Smooth muscle cell (in vitro differentiated cells): ENCODE results near the gene ZBTB34. TPM values are rescaled to one million over a fixed set of nuclear protein-coding genes. Genes with fewer than 3 reads are reported as not detected.
"Not testable (repeated sequence)": the region's sequence is repeated elsewhere in the genome, so short reads cannot be mapped to it uniquely, and the experiment has no call there.

Source experiments
- DNase-seq: peaks from one replicate; lab custom pipeline; 2025; ENCODE audit not compliant: unreplicated experiment; lab: John Stamatoyannopoulos, UW
- H2AFZ ChIP-seq: fragments of 200-600 bp; sonication (generic); 2 replicates; pipeline ENCODE4 v1.6.0; 2016; ENCODE audit warnings: antibody characterized with exemption, low read depth, mild to moderate bottlenecking
- H3F3A ChIP-seq: fragments of 200-600 bp; sonication (generic); 2 replicates; pipeline ENCODE4 v1.6.0; 2017; ENCODE audit warnings: antibody characterized with exemption, low read depth
- H3K27ac ChIP-seq: fragments of 200-600 bp; sonication (generic); 2 replicates; pipeline ENCODE4 v1.5.1; 2016; ENCODE audit warnings: low read depth, mild to moderate bottlenecking
- H3K27me3 ChIP-seq: fragments of 200-600 bp; sonication (generic); 2 replicates; pipeline ENCODE4 v1.6.1; 2016; ENCODE audit warnings: low read depth, mild to moderate bottlenecking
- H3K36me3 ChIP-seq: fragments of 200-600 bp; sonication (generic); 2 replicates; pipeline ENCODE4 v1.5.1; 2016; ENCODE audit warnings: low read depth
- H3K4me1 ChIP-seq: fragments of 200-600 bp; sonication (generic); 2 replicates; pipeline ENCODE4 v1.5.1; 2016; ENCODE audit warnings: low read depth
- H3K4me2 ChIP-seq: fragments of 200-600 bp; sonication (generic); 2 replicates; pipeline ENCODE4 v1.6.0; 2016; ENCODE audit warnings: mild to moderate bottlenecking
- H3K4me3 ChIP-seq: fragments of 200-600 bp; sonication (generic); 2 replicates; pipeline ENCODE4 v1.5.1; 2016; ENCODE audit warnings: mild to moderate bottlenecking
- H3K79me2 ChIP-seq: fragments of 200-600 bp; sonication (generic); 2 replicates; pipeline ENCODE4 v1.6.0; 2016; ENCODE audit warnings: low read depth, mild to moderate bottlenecking
- H3K9ac ChIP-seq: fragments of 200-600 bp; sonication (generic); 2 replicates; pipeline ENCODE4 v1.6.0; 2016; ENCODE audit warnings: low read depth
- H3K9me3 ChIP-seq: fragments of 200-600 bp; sonication (generic); replicated peaks from 2 replicates; pipeline ENCODE4 v1.5.1; 2016; ENCODE audit warnings: low read depth
- H4K20me1 ChIP-seq: fragments of 200-600 bp; sonication (generic); 2 replicates; pipeline ENCODE4 v1.6.0; 2016; ENCODE audit warnings: low read depth
- CTCF ChIP-seq: fragments of 200-600 bp; sonication (generic); IDR thresholded peaks from 2 replicates; pipeline ENCODE4 v1.5.1; 2017; ENCODE audit warnings: borderline replicate concordance, mild to moderate bottlenecking, antibody characterized with exemption; ENCODE audit not compliant: insufficient read depth, poor library complexity, severe bottlenecking
- WGBS: methylation state at CpG from one replicate; pipeline ENCODE4 v1.1.7; 2016; ENCODE audit warnings: low lambda C conversion rate; 5-methylcytosine and 5-hydroxymethylcytosine counted together
- polyA plus RNA-seq: library from polyadenylated mRNA; unstranded; fragments of >200 nt; fragmentation: Nextera tagmentation; extraction: Ambion mirVana; gene quantifications from 2 replicates; pipeline ENCODE4 v1.2.1, GENCODE V29; 2016
- total RNA-seq: library from RNA; depleted of rRNA; stranded (reverse); fragments of >200 nt; gene quantifications from 2 replicates; pipeline ENCODE4 v1.2.3, GENCODE V29; 2014

The ZBTB34 gene
- total and polyA plus RNA-seq, 2 experiments from 2014 or later, result 6.3 to 17.8 TPM

- no peak for DNase-seq
- peaks cover 47% of the 10 kb centered on the region for H3K36me3 ChIP-seq
Observed at GRCh38 chr9:126818482-126818881, 42.0 kb upstream of the ZBTB34 start.

GRCh38 chr9:126819482-126819881, 41.0 kb upstream of the ZBTB34 start:
- Histone ChIP-seq H3K4me1 (no peaks in the 10 kb centered on the region), H3K79me2 (peaks cover 78% of the 10 kb centered on the region), H3K4me3 (no peak overlapping the region), H2AFZ (no peak overlapping the region), H3K27me3 (no peaks in the 10 kb centered on the region), H3K36me3 (peaks cover 37% of the 10 kb centered on the region), H4K20me1 (peaks cover 56% of the 10 kb centered on the region), H3K9ac (no peak overlapping the region), H3K27ac (no peak overlapping the region), H3K9me3 (peaks cover 23% of the 10 kb centered on the region), H3K4me2 (no peak overlapping the region), H3F3A (no peaks in the 10 kb centered on the region)
- WGBS, result 100% methylated on average over 1 of the region's 1 CpG
- no peak for TF ChIP-seq CTCF
- no peak for DNase-seq

More at GRCh38 chr9:126818482-126818881, 42.0 kb upstream of the ZBTB34 start:
- Histone ChIP-seq H2AFZ (no peak overlapping the region), H3K4me2 (no peak overlapping the region), H3K9me3 (peaks cover 23% of the 10 kb centered on the region), H3F3A (no peaks in the 10 kb centered on the region), H4K20me1 (peaks cover 47% of the 10 kb centered on the region), H3K27me3 (no peaks in the 10 kb centered on the region), H3K27ac (no peak overlapping the region), H3K79me2 (peaks cover 80% of the 10 kb centered on the region), H3K4me1 (no peaks in the 10 kb centered on the region), H3K9ac (no peak overlapping the region), H3K4me3 (no peak overlapping the region)
- TF ChIP-seq CTCF, result no peak
- WGBS, result 97% methylated on average over 5 of the region's 5 CpGs

GRCh38 chr9:126822278-126822677, 38.2 kb upstream of the ZBTB34 start:
- Histone ChIP-seq H3K4me2 (no peak overlapping the region), H3K4me1 (no peaks in the 10 kb centered on the region), H3F3A (no peaks in the 10 kb centered on the region), H3K27ac (no peak overlapping the region), H3K9me3 (peaks cover 18% of the 10 kb centered on the region), H4K20me1 (peaks cover 66% of the 10 kb centered on the region), H3K4me3 (no peak overlapping the region), H3K36me3 (peaks cover 20% of the 10 kb centered on the region), H3K27me3 (no peaks in the 10 kb centered on the region), H3K9ac (no peak overlapping the region), H3K79me2 (peaks cover 71% of the 10 kb centered on the region), H2AFZ (no peak overlapping the region)
- WGBS, result 91% methylated on average over 2 of the region's 2 CpGs
- no peak for TF ChIP-seq CTCF
- no peak for DNase-seq

GRCh38 chr9:126822873-126823272, 37.6 kb upstream of the ZBTB34 start:
- no peak for DNase-seq
- Histone ChIP-seq H3K79me2 (peaks cover 71% of the 10 kb centered on the region), H3K4me3 (no peak overlapping the region), H3K4me2 (no peak overlapping the region), H3K27ac (no peak overlapping the region), H3K9me3 (peaks cover 15% of the 10 kb centered on the region), H3K4me1 (no peaks in the 10 kb centered on the region), H3K36me3 (peaks cover 20% of the 10 kb centered on the region), H2AFZ (no peak overlapping the region), H3F3A (no peaks in the 10 kb centered on the region), H4K20me1 (peaks cover 72% of the 10 kb centered on the region), H3K9ac (no peak overlapping the region), H3K27me3 (no peaks in the 10 kb centered on the region)
- no peak for TF ChIP-seq CTCF
- WGBS, result 98% methylated on average over 1 of the region's 1 CpG

- peaks cover 13% of the 10 kb centered on the region for H3K36me3 ChIP-seq
- H2AFZ ChIP-seq, H3K9ac ChIP-seq, H3F3A ChIP-seq, H3K27ac ChIP-seq, H3K4me2 ChIP-seq, DNase-seq, H3K9me3 ChIP-seq, H3K27me3 ChIP-seq, H3K4me1 ChIP-seq, H3K4me3 ChIP-seq: not testable (repeated sequence)
- H3K79me2 ChIP-seq, result peaks cover 71% of the 10 kb centered on the region
- WGBS, result 98% methylated on average over 7 of the region's 7 CpGs
- peaks cover 84% of the 10 kb centered on the region for H4K20me1 ChIP-seq
Observed at GRCh38 chr9:126824052-126824451, 36.4 kb upstream of the ZBTB34 start.
